Measurements from ENCODE around the gene SMARCD2. TPM values are rescaled to one million over a fixed set of nuclear protein-coding genes. Genes with fewer than 3 reads are reported as not detected.

The SMARCD2 gene
- total RNA-seq, 1 donor from 2014 or later = 78.0 TPM

GRCh38 chr17:63837480-63837879 is 5.0 kb downstream of the SMARCD2 start:
- Histone ChIP-seq H3K36me3 (peaks cover 44 to 48% of the 10 kb centered on the region in 2 donors), H3K27me3 (no peaks in the 10 kb centered on the region), H3K27ac (peak overlapping the region; percentile 89 to 97), H3K9me3 (no peaks in the 10 kb centered on the region), H3K4me3 (peak overlapping the region in 1 of 2 donors; percentile 98), H3K4me1 (peaks cover 31 to 44% of the 10 kb centered on the region in 2 donors)
- no peak for DNase-seq (ENCODE audit: low spot score in 2 of 2)
- intact Hi-C loops (cut with DNase I) = no loop called here
- TF ChIP-seq CTCF (IDR thresholded peaks at IDR 0.05) = no peak

GRCh38 chr17:63836811-63837210 is 5.7 kb downstream of the SMARCD2 start:
- intact Hi-C loops (cut with DNase I) = no loop called here
- Histone ChIP-seq H3K27me3 (no peaks in the 10 kb centered on the region), H3K9me3 (no peaks in the 10 kb centered on the region), H3K4me1 (peaks cover 31 to 44% of the 10 kb centered on the region in 2 donors), H3K36me3 (peaks cover 51 to 55% of the 10 kb centered on the region in 2 donors), H3K27ac (peak overlapping the region in 1 of 2 donors; percentile 97), H3K4me3 (no peak overlapping the region)
- TF ChIP-seq CTCF (IDR thresholded peaks at IDR 0.05) = no peak
- DNase-seq (ENCODE audit: low spot score in 2 of 2) = no peak

GRCh38 chr17:63835167-63835720 is 7.2 kb downstream of the SMARCD2 start:
- no peak for TF ChIP-seq CTCF (IDR thresholded peaks at IDR 0.05)
- no peaks in the 10 kb centered on the region for H3K27me3 ChIP-seq
- intact Hi-C loops (cut with DNase I) = no loop called here
- DNase-seq (ENCODE audit: low spot score in 2 of 2) = no peak
- peaks cover 67 to 71% of the 10 kb centered on the region in 2 donors for H3K36me3 ChIP-seq
- H3K4me3 ChIP-seq = no peak overlapping the region
- no peak overlapping the region for H3K27ac ChIP-seq
- H3K4me1 ChIP-seq = peaks cover 21 to 32% of the 10 kb centered on the region in 2 donors
- H3K9me3 ChIP-seq = no peaks in the 10 kb centered on the region

- peak; percentile 14 to 41 (median 25) for TF ChIP-seq CTCF (IDR thresholded peaks at IDR 0.05)
- H3K4me1 ChIP-seq = peaks cover 16 to 25% of the 10 kb centered on the region in 2 donors
- DNase-seq (ENCODE audit: low spot score in 2 of 2) = no peak
- H3K36me3 ChIP-seq = peaks cover 73 to 77% of the 10 kb centered on the region in 2 donors
- no peaks in the 10 kb centered on the region for H3K27me3 ChIP-seq
- H3K9me3 ChIP-seq = no peaks in the 10 kb centered on the region
- intact Hi-C loops (cut with DNase I) = no loop called here
- no peak overlapping the region for H3K4me3 ChIP-seq
- peak overlapping the region in 1 of 2 donors; percentile 9 for H3K27ac ChIP-seq
Measured at GRCh38 chr17:63834431-63835166, 7.9 kb downstream of the SMARCD2 start.

GRCh38 chr17:63833741-63834373 is 8.6 kb downstream of the SMARCD2 start:
- no peaks in the 10 kb centered on the region for H3K9me3 ChIP-seq
- H3K27ac ChIP-seq = no peak overlapping the region
- H3K27me3 ChIP-seq = no peaks in the 10 kb centered on the region
- no peak for DNase-seq (ENCODE audit: low spot score in 2 of 2)
- no peak overlapping the region for H3K4me3 ChIP-seq
- peaks cover 80 to 84% of the 10 kb centered on the region in 2 donors for H3K36me3 ChIP-seq
- intact Hi-C loops (cut with DNase I) = no loop called here
- H3K4me1 ChIP-seq = peaks cover 13 to 22% of the 10 kb centered on the region in 2 donors
- TF ChIP-seq CTCF (IDR thresholded peaks at IDR 0.05) = no peak

All from ascending aorta (tissue), 2 donors.